Measurements from ENCODE around the gene TPT1. TPM values are rescaled to one million over a fixed set of nuclear protein-coding genes. Genes with fewer than 3 reads are reported as not detected.
"Not testable (repeated sequence)": the region's sequence is repeated elsewhere in the genome, so short reads cannot be mapped to it uniquely, and the experiment has no call there.

Gene TPT1
- total and polyA plus RNA-seq, 2 donors, result 4,768 to 12,260 TPM

DNA sequence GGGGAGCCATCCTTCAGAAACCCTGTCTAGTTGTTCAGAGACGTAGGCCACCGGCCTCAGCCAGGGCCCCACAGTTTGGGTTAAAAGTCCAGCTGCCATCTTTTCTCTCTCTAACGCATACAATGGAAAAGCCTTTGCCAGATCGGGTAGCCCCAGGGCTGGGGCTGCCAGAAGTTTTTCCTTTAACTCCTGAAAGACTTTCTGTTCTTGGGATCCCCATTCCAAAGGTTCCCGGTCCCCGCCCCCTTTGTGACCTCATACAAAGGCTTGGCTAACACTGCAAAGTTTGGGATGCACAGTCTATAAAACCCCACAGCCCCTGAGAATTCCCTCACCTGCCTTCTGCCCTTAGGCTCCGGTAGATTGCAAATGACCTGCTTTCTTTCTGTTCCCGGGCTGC lies 41.8 kb upstream of the TPT1 start:
- DNase-seq (ENCODE audit: low read depth in 6 of 9, low spot score in 9 of 9); H3K27me3 ChIP-seq (ENCODE audit: control insufficient read depth in 2 of 2, insufficient read depth in 1 of 2, low read length in 1 of 2); H3K36me3 ChIP-seq (ENCODE audit: control insufficient read depth in 2 of 2, insufficient read depth in 2 of 2, low read length in 1 of 2); H3K27ac ChIP-seq (ENCODE audit: low read depth in 1 of 2, low read length in 1 of 2); H3K9me3 ChIP-seq (ENCODE audit: control insufficient read depth in 2 of 2, insufficient read depth in 1 of 2, low read length in 1 of 2); H3K4me3 ChIP-seq (ENCODE audit: low read length in 2 of 2); H3K4me1 ChIP-seq (ENCODE audit: control insufficient read depth in 2 of 2, insufficient read depth in 2 of 2, low read length in 2 of 2): not testable (repeated sequence)
- WGBS, result 97% methylated on average over 8 of the region's 8 CpGs

DNA sequence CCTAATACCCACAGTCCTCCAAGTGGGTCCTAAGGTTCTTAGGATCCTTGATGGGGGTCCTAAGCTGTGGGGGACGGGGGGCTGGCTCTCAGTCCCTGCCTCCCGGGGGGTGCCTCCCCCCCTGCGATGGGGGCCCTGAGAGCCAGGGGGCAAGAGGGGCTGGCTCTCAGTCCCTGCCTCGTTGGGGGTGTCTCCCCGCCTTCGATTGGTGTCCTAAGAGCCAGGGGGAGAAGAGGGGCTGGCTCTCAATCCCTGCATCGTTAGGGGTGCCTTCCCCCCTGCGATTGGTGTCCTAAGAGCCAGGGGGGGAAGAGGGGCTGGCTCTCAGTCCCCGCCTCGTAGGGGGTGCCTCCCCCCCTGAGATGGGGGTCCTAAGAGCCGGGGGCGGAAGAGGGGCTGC lies 40.2 kb upstream of the TPT1 start:
- H3K36me3 ChIP-seq (ENCODE audit: control insufficient read depth in 2 of 2, insufficient read depth in 2 of 2, low read length in 1 of 2), result peaks cover 0 to 5% of the 10 kb centered on the region in 2 donors
- WGBS, result 96% methylated on average over 11 of the region's 12 CpGs

DNA sequence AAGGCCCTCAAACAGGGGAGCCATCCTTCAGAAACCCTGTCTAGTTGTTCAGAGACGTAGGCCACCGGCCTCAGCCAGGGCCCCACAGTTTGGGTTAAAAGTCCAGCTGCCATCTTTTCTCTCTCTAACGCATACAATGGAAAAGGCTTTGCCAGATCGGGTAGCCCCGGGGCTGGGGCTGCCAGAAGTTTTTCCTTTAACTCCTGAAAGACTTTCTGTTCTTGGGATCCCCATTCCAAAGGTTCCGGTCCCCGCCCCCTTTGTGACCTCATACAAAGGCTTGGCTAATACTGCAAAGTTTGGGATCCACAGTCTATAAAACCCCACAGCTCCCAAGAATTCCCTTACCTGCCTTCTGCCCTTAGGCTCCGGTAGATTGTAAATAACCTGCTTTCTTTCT lies 39.7 kb upstream of the TPT1 start:
- DNase-seq (ENCODE audit: low read depth in 6 of 9, low spot score in 9 of 9); H3K4me3 ChIP-seq (ENCODE audit: low read length in 2 of 2); H3K27ac ChIP-seq (ENCODE audit: low read depth in 1 of 2, low read length in 1 of 2); H3K36me3 ChIP-seq (ENCODE audit: control insufficient read depth in 2 of 2, insufficient read depth in 2 of 2, low read length in 1 of 2); H3K4me1 ChIP-seq (ENCODE audit: control insufficient read depth in 2 of 2, insufficient read depth in 2 of 2, low read length in 2 of 2); H3K27me3 ChIP-seq (ENCODE audit: control insufficient read depth in 2 of 2, insufficient read depth in 1 of 2, low read length in 1 of 2); H3K9me3 ChIP-seq (ENCODE audit: control insufficient read depth in 2 of 2, insufficient read depth in 1 of 2, low read length in 1 of 2): not testable (repeated sequence)
- WGBS, result 95% methylated on average over 6 of the region's 8 CpGs

More for the DNA sequence above, 40.2 kb upstream of the TPT1 start:
- Histone ChIP-seq H3K9me3 (ENCODE audit: control insufficient read depth in 2 of 2, insufficient read depth in 1 of 2, low read length in 1 of 2) (no peaks in the 10 kb centered on the region), H3K4me1 (ENCODE audit: control insufficient read depth in 2 of 2, insufficient read depth in 2 of 2, low read length in 2 of 2) (no peaks in the 10 kb centered on the region), H3K4me3 (ENCODE audit: low read length in 2 of 2) (no peak overlapping the region), H3K27ac (ENCODE audit: low read depth in 1 of 2, low read length in 1 of 2) (no peak overlapping the region), H3K27me3 (ENCODE audit: control insufficient read depth in 2 of 2, insufficient read depth in 1 of 2, low read length in 1 of 2) (no peaks in the 10 kb centered on the region)
- DNase-seq (ENCODE audit: low read depth in 6 of 9, low spot score in 9 of 9), result no peak

DNA sequence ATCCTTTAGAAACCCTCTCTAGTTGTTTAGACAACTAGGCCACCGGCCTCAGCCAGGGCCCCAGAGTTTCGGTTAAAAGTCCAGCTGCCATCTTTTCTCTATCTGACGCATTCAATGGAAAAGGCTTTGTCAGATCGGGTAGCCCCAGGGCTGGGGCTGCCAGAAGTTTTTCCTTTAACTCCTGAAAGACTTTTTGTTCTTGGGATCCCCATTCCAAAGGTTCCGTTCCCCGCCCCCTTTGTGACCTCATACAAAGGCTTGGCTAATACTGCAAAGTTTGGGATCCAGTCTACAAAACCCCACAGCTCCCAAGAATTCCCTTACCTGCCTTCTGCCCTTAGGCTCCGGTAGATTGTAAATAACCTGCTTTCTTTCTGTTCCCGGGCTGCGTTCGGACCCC lies 38.5 kb upstream of the TPT1 start:
- not testable (repeated sequence) for H3K9me3 ChIP-seq (ENCODE audit: control insufficient read depth in 2 of 2, insufficient read depth in 1 of 2, low read length in 1 of 2); H3K27me3 ChIP-seq (ENCODE audit: control insufficient read depth in 2 of 2, insufficient read depth in 1 of 2, low read length in 1 of 2); H3K4me3 ChIP-seq (ENCODE audit: low read length in 2 of 2); H3K27ac ChIP-seq (ENCODE audit: low read depth in 1 of 2, low read length in 1 of 2); H3K4me1 ChIP-seq (ENCODE audit: control insufficient read depth in 2 of 2, insufficient read depth in 2 of 2, low read length in 2 of 2); H3K36me3 ChIP-seq (ENCODE audit: control insufficient read depth in 2 of 2, insufficient read depth in 2 of 2, low read length in 1 of 2); DNase-seq (ENCODE audit: low read depth in 6 of 9, low spot score in 9 of 9)
- 98% methylated on average over 7 of the region's 10 CpGs for WGBS

DNA sequence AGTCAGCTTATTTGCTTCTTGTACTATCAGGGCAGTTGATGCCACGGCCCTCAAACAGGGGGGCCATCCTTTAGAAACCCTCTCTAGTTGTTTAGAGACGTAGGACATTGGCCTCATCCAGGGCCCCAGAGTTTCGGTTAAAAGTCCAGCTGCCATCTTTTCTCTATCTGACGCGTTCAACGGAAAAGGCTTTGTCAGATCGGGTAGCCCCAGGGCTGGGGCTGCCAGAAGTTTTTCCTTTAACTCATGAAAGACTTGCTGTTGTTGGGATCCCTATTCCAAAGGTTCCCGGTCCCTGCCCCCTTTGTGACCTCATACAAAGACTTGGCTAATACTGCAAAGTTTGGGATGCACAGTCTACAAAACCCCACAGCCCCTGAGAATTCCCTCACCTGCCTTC lies 37.8 kb upstream of the TPT1 start:
- H3K9me3 ChIP-seq (ENCODE audit: control insufficient read depth in 2 of 2, insufficient read depth in 1 of 2, low read length in 1 of 2); H3K4me3 ChIP-seq (ENCODE audit: low read length in 2 of 2); H3K27ac ChIP-seq (ENCODE audit: low read depth in 1 of 2, low read length in 1 of 2); H3K36me3 ChIP-seq (ENCODE audit: control insufficient read depth in 2 of 2, insufficient read depth in 2 of 2, low read length in 1 of 2); DNase-seq (ENCODE audit: low read depth in 6 of 9, low spot score in 9 of 9); H3K27me3 ChIP-seq (ENCODE audit: control insufficient read depth in 2 of 2, insufficient read depth in 1 of 2, low read length in 1 of 2); H3K4me1 ChIP-seq (ENCODE audit: control insufficient read depth in 2 of 2, insufficient read depth in 2 of 2, low read length in 2 of 2): not testable (repeated sequence)
- WGBS, result 95% methylated on average over 8 of the region's 8 CpGs

DNA sequence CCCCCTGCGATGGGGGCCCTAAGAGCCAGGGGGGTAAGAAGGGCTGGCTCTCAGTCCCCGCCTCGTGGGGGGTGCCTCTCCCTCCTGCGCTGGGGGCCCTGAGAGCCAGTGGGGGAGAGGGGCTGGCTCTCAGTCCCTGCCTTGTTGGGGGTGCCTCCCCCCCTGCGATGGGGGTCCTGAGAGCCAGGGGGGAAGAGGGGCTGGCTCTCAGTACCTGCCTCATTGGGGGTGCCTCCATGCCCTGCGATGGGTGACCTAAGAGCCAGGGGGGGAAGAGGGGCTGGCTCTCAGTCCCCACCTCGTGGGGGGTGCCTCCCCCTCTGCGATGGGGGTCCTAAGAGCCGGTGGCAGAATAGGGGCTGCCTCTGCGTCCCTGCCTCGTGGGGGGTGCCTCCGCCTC lies 36.3 kb upstream of the TPT1 start:
- H3K36me3 ChIP-seq (ENCODE audit: control insufficient read depth in 2 of 2, insufficient read depth in 2 of 2, low read length in 1 of 2); H3K27me3 ChIP-seq (ENCODE audit: control insufficient read depth in 2 of 2, insufficient read depth in 1 of 2, low read length in 1 of 2); H3K9me3 ChIP-seq (ENCODE audit: control insufficient read depth in 2 of 2, insufficient read depth in 1 of 2, low read length in 1 of 2); H3K4me1 ChIP-seq (ENCODE audit: control insufficient read depth in 2 of 2, insufficient read depth in 2 of 2, low read length in 2 of 2); H3K4me3 ChIP-seq (ENCODE audit: low read length in 2 of 2); DNase-seq (ENCODE audit: low read depth in 6 of 9, low spot score in 9 of 9); H3K27ac ChIP-seq (ENCODE audit: low read depth in 1 of 2, low read length in 1 of 2): not testable (repeated sequence)
- 96% methylated on average over 12 of the region's 12 CpGs for WGBS

DNA sequence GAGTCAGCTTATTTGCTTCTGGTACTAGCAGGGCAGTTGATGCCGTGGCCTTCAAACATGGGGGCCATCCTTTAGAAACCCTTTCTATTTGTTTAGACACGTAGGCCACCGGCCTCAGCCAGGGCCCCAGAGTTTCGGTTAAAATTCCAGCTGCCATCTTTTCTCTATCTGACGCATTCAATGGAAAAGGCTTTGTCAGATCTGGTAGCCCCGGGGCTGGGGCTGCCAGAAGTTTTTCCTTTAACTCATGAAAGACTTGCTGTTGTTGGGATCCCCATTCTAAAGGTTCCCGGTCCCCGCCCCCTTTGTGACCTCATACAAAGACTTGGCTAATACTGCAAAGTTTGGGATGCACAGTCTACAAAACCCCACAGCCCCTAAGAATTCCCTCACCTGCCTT lies 35.7 kb upstream of the TPT1 start:
- H3K27me3 ChIP-seq (ENCODE audit: control insufficient read depth in 2 of 2, insufficient read depth in 1 of 2, low read length in 1 of 2); H3K27ac ChIP-seq (ENCODE audit: low read depth in 1 of 2, low read length in 1 of 2); H3K4me3 ChIP-seq (ENCODE audit: low read length in 2 of 2); H3K4me1 ChIP-seq (ENCODE audit: control insufficient read depth in 2 of 2, insufficient read depth in 2 of 2, low read length in 2 of 2); H3K9me3 ChIP-seq (ENCODE audit: control insufficient read depth in 2 of 2, insufficient read depth in 1 of 2, low read length in 1 of 2); DNase-seq (ENCODE audit: low read depth in 6 of 9, low spot score in 9 of 9); H3K36me3 ChIP-seq (ENCODE audit: control insufficient read depth in 2 of 2, insufficient read depth in 2 of 2, low read length in 1 of 2): not testable (repeated sequence)
- 98% methylated on average over 8 of the region's 8 CpGs for WGBS

DNA sequence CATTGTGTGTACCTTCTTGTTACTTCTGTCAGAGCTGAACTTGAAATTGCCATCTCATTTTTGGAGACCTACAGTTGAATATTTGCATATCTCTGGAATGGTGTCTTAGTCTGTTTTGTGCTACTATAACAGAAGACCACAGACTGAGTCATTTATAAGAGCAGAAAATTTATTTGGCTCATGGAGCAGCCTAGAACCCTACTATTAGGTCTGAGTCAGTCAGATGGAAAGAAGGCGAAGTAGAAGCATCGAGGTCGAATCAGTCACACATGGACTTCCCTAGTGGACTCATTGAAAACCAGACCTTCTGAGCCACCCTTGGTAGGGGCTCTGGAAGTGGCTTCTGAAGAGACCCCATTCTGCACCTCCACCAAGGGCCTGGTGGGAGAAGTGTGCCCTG lies 33.9 kb upstream of the TPT1 start:
- peaks cover 1 to 2% of the 10 kb centered on the region in 2 donors for H3K36me3 ChIP-seq (ENCODE audit: control insufficient read depth in 2 of 2, insufficient read depth in 2 of 2, low read length in 1 of 2)
- H3K4me3 ChIP-seq (ENCODE audit: low read length in 2 of 2), result no peak overlapping the region
- WGBS, result over 99% methylated on average over 3 of the region's 3 CpGs
- no peaks in the 10 kb centered on the region for H3K27me3 ChIP-seq (ENCODE audit: control insufficient read depth in 2 of 2, insufficient read depth in 1 of 2, low read length in 1 of 2)
- peaks cover 0 to 6% of the 10 kb centered on the region in 2 donors for H3K4me1 ChIP-seq (ENCODE audit: control insufficient read depth in 2 of 2, insufficient read depth in 2 of 2, low read length in 2 of 2)
- no peak for DNase-seq (ENCODE audit: low read depth in 6 of 9, low spot score in 9 of 9)
- no peak overlapping the region for H3K27ac ChIP-seq (ENCODE audit: low read depth in 1 of 2, low read length in 1 of 2)
- no peaks in the 10 kb centered on the region for H3K9me3 ChIP-seq (ENCODE audit: control insufficient read depth in 2 of 2, insufficient read depth in 1 of 2, low read length in 1 of 2)

DNA sequence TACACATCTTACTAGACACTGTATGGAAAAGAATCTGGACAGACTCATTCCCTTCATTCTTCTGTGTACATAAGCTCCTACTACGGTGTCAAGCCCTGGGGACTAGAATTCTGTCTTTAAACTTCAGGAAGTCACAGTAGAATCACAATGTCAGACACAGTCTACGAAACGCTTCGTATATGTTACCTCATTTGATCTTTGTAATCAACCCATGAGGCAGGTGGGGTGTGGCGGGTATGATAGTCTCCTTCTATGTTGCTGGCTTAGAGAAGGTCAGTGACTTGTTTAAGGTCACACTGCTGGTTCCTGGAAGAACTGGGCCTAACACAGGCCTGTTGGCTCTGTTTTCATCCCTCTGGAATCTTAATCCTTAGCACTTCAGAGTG lies 32.2 kb upstream of the TPT1 start:
- peaks cover 0 to 6% of the 10 kb centered on the region in 2 donors for H3K4me1 ChIP-seq (ENCODE audit: control insufficient read depth in 2 of 2, insufficient read depth in 2 of 2, low read length in 2 of 2)
- no peaks in the 10 kb centered on the region for H3K9me3 ChIP-seq (ENCODE audit: control insufficient read depth in 2 of 2, insufficient read depth in 1 of 2, low read length in 1 of 2)
- no peak for DNase-seq (ENCODE audit: low read depth in 6 of 9, low spot score in 9 of 9)
- WGBS, result 92% methylated on average over 5 of the region's 5 CpGs
- H3K36me3 ChIP-seq (ENCODE audit: control insufficient read depth in 2 of 2, insufficient read depth in 2 of 2, low read length in 1 of 2), result peaks cover 2 to 3% of the 10 kb centered on the region in 2 donors
- H3K27me3 ChIP-seq (ENCODE audit: control insufficient read depth in 2 of 2, insufficient read depth in 1 of 2, low read length in 1 of 2), result no peaks in the 10 kb centered on the region
- H3K27ac ChIP-seq (ENCODE audit: low read depth in 1 of 2, low read length in 1 of 2), result no peak overlapping the region
- H3K4me3 ChIP-seq (ENCODE audit: low read length in 2 of 2), result no peak overlapping the region
